Common myeloid progenitor, CD34-positive (primary cell): ENCODE results near the gene PPP1R3F.

Source experiments
- CTCF ChIA-PET: fragments of 350-600 bp; sonication (Branson Sonifier 250); formaldehyde crosslinking; loops from one replicate; lab custom pipeline; 2021; ENCODE audit warnings: antibody characterized with exemption; lab: Charles Lee
- POLR2A ChIA-PET: fragments of 350-600 bp; sonication (Branson Sonifier 250); formaldehyde crosslinking; loops from one replicate; lab custom pipeline; 2021; ENCODE audit warnings: antibody characterized with exemption; lab: Charles Lee
- DNase-seq, 3 donors: peaks; one replicate each; pipeline versions ENCODE4 v3.0.0 to v3.0.0-alpha.2; 2013
- H3K27ac ChIP-seq, 2 experiments: 1 replicate in 1 of 2; 2 replicates in 1 of 2; pipeline ENCODE4 v1.7.0; 2013; ENCODE audit warnings: inconsistent platforms in 2 of 2, low read length in 2 of 2, mild to moderate bottlenecking in 2 of 2, low read depth in 1 of 2, moderate library complexity in 1 of 2; ENCODE audit not compliant: severe bottlenecking in 2 of 2, insufficient read depth in 1 of 2, poor library complexity in 1 of 2
- H3K27me3 ChIP-seq, 5 experiments: replicated peaks in 2 of 5; 1 replicate in 3 of 5; 2 replicates in 2 of 5; pipeline versions ENCODE4 v1.6.1 to v1.7.0; 2013; ENCODE audit warnings: low read length in 4 of 5, mild to moderate bottlenecking in 2 of 5, moderate library complexity in 2 of 5, inconsistent platforms in 1 of 5; ENCODE audit not compliant: insufficient read depth in 5 of 5, control insufficient read depth in 4 of 5
- H3K36me3 ChIP-seq, 4 experiments: 1 replicate in 2 of 4; 2 replicates in 2 of 4; pipeline versions ENCODE4 v1.6.1 to v1.7.0; 2013; ENCODE audit warnings: low read length in 3 of 4, control low read depth in 1 of 4, mild to moderate bottlenecking in 1 of 4; ENCODE audit not compliant: control insufficient read depth in 4 of 4, insufficient read depth in 4 of 4
- H3K4me1 ChIP-seq, 4 experiments: 1 replicate in 3 of 4; 2 replicates in 1 of 4; pipeline versions ENCODE4 v1.6.1 to v1.7.1; 2013; ENCODE audit warnings: low read length in 3 of 4, mild to moderate bottlenecking in 3 of 4, control low read depth in 1 of 4, inconsistent platforms in 1 of 4, moderate library complexity in 1 of 4; ENCODE audit not compliant: control insufficient read depth in 4 of 4, insufficient read depth in 4 of 4; ENCODE audit errors: control extremely low read depth in 1 of 4
- H3K4me3 ChIP-seq, 7 experiments: 1 replicate in 4 of 7; 2 replicates in 3 of 7; pipeline versions ENCODE4 v1.5.1 to v1.7.0; 2013; ENCODE audit warnings: mild to moderate bottlenecking in 7 of 7, low read length in 6 of 7, moderate library complexity in 6 of 7, inconsistent platforms in 2 of 7, low read depth in 2 of 7, control low read depth in 1 of 7; ENCODE audit not compliant: insufficient read depth in 4 of 7, control insufficient read depth in 1 of 7; ENCODE audit errors: extremely low read depth in 1 of 7
- H3K9me3 ChIP-seq, 5 experiments: 1 replicate in 4 of 5; 2 replicates in 1 of 5; pipeline versions ENCODE4 v1.6.1 to v1.7.1; 2013; ENCODE audit warnings: low read length in 4 of 5, mild to moderate bottlenecking in 2 of 5, inconsistent platforms in 1 of 5, low read depth in 1 of 5, moderate library complexity in 1 of 5; ENCODE audit not compliant: control insufficient read depth in 4 of 5, insufficient read depth in 2 of 5; ENCODE audit errors: control extremely low read depth in 1 of 5
- WGBS: methylation state at CpG from one replicate; pipeline ENCODE4 v1.1.5; 2013; ENCODE audit not compliant: insufficient coverage; 5-methylcytosine and 5-hydroxymethylcytosine counted together

Gene PPP1R3F

DNA sequence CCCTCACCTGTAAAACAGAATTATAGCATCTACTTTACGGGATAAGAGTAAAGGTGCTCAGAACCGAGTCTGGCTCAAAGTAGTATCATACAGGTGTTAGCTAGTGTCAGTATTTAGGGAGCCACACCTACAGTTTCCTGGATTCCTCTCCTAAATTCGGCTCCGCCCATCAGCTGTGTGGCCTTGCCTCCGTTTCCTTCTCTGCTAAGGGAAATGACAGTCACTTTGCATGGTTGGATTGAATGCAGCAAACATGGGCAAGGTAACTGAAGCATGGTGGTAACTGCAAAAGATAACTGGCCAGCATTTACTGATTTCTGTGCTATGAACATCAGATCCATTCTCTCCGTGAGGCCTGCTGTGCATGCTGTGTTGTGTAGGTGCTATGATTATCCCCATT, 2.8 kb downstream of the PPP1R3F start:
- Histone ChIP-seq H3K27me3 (no peaks in the 10 kb centered on the region), H3K4me3 (peak overlapping the region in 1 of 7 experiments; percentile 42), H3K27ac (no peak overlapping the region), H3K4me1 (peaks cover 5 to 44% (median 25%) of the 10 kb centered on the region in 4 experiments), H3K36me3 (peaks cover 0 to 8% (median 2%) of the 10 kb centered on the region in 4 experiments), H3K9me3 (peaks cover 0 to 3% (median 0%) of the 10 kb centered on the region in 5 experiments)
- ChIA-PET CTCF (interaction anchor here (0.5 to 1.5 kb wide), 3 partner anchors 11 to 116 kb away, joined by 3 to 4 read pairs (median 3); no protein-coding TSS in a partner anchor), POLR2A (interaction anchor here (0.6 kb wide), 1 partner anchor 353 kb away, joined by 3 read pairs; the partner anchor contains the start of gene PIM2)
- no peak for DNase-seq
- 20% methylated on average over 1 of the region's 6 CpGs for WGBS

DNA sequence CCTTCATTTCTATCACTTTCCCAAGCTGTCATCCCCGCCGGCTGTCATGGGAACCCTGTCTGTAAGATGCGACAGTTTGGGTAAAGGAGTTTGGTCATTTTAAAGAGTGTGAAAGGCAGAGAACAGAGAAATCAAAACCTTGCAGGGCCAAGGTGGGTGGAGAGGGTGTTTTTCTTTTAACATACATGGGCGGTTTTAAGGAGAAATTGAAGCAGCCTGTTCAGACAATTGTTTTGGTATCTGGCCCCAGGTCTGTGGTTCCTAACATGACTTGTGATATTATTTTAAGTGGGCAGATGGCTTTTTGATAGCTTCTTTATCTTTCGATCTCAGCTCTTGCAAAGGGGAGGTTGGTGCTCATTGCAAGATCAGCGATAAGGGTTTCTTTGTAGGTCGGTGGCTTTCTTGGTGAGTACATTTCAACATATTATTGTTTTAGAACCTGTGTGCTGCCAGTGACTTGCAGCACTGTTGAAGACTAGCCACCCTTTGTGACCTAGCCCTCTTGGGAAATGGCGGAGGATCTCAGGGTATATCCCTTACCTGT, 3.7 kb downstream of the PPP1R3F start:
- H3K9me3 ChIP-seq, result peaks cover 0 to 3% (median 0%) of the 10 kb centered on the region in 5 experiments
- POLR2A ChIA-PET, result no interaction called here
- WGBS, result 68% methylated on average over 4 of the region's 8 CpGs
- DNase-seq, result peak; percentile 4 to 69 (median 54)
- peaks cover 5 to 42% (median 25%) of the 10 kb centered on the region in 4 experiments for H3K4me1 ChIP-seq
- CTCF ChIA-PET, result interaction anchor here (1.2 kb wide), 1 partner anchor 11 kb away, joined by 3 read pairs; no protein-coding TSS in a partner anchor
- no peak overlapping the region for H3K4me3 ChIP-seq
- peaks cover 0 to 8% (median 2%) of the 10 kb centered on the region in 4 experiments for H3K36me3 ChIP-seq
- H3K27ac ChIP-seq, result no peak overlapping the region
- H3K27me3 ChIP-seq, result no peaks in the 10 kb centered on the region

DNA sequence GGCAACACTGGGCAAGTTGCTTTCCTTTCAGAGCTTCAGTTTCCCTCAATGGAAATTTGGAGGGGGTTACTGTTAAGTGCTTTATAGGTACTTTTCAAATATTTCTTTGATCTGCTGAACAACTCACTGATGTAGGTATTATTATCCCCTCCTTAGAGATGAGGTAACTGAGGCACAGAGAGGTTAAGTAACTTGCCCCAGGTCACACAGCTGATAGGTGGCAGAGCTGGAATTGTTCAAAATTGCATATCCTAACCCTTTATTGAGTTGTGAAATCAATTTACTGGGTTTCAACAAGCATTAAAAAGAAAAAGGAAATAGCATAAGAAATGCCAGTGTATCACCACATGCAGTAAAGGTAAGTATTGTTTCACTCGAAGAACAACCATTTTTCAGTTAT, 6.6 kb downstream of the PPP1R3F start:
- H3K4me1 ChIP-seq, result peaks cover 0 to 26% (median 13%) of the 10 kb centered on the region in 4 experiments
- DNase-seq, result no peak
- H3K27me3 ChIP-seq, result no peaks in the 10 kb centered on the region
- WGBS, result 71% methylated on average over 1 of the region's 1 CpG
- ChIA-PET POLR2A (no interaction called here), CTCF (no interaction called here)
- H3K4me3 ChIP-seq, result no peak overlapping the region
- no peaks in the 10 kb centered on the region for H3K9me3 ChIP-seq
- peaks cover 0 to 8% (median 2%) of the 10 kb centered on the region in 4 experiments for H3K36me3 ChIP-seq
- H3K27ac ChIP-seq, result no peak overlapping the region

DNA sequence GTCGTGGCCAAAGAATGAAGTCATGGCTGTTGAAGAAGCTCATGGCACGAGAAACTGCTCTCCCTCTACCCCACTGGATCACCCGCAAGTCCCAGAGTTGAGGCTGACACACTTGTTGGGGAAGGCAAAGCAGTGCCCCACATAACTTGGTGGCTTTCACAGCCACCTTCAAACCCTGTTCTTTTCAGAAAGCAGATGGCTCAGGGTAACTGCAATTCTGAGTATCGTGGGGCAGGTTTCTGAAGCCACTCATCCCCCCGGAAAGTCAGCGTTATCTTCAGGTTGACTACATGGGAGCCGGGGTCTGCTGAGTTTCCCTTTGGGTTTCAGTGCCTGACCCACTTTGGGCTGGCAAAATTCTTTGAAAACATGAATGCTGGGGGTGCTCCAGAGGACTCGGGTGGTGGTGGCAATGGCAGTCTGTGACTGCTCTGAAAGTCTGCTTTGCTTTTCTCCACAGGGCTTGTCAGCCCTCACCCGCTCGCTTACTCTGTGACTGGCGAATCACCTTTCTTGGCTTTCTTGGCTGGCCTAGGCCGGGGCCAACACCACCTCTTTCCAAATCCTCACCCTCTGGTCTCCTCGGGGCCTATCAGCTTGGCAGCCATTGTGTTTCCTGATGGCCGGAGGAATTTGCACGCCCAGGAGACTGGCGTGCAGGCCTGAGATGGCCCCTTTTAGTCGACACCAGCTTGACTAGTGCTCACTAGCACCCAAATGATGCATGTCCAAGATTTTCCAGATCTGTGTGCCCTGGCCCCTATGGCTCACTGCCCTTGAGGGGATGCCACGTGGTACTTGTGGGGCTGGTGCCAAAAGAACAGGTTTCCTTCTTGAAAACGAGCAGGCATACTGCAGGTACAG, 7.3 kb downstream of the PPP1R3F start:
- no peak for DNase-seq
- CTCF ChIA-PET, result no interaction called here
- POLR2A ChIA-PET, result no interaction called here
- Histone ChIP-seq H3K27ac (no peak overlapping the region), H3K36me3 (peaks cover 0 to 3% (median 1%) of the 10 kb centered on the region in 4 experiments), H3K4me1 (peaks cover 0 to 19% (median 11%) of the 10 kb centered on the region in 4 experiments), H3K9me3 (no peaks in the 10 kb centered on the region), H3K4me3 (no peak overlapping the region), H3K27me3 (no peaks in the 10 kb centered on the region)
- WGBS, result 78% methylated on average over 17 of the region's 19 CpGs

DNA sequence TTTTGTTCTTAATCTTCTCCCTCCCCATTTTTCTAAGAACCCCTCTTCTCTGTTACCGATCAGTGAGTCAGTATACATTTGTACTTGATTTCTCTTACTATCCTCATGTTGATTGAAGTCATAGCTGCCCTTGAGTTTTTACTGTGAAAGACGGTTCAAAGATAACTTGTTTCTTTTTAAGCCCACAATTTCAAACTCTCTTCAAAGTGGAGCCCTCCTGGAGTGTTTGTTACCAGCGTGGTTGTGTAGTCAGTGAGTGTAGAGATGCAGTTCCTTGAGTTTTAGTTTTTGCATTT, 7.9 kb downstream of the PPP1R3F start:
- no peak overlapping the region for H3K4me3 ChIP-seq
- peaks cover 0 to 13% (median 6%) of the 10 kb centered on the region in 4 experiments for H3K4me1 ChIP-seq
- ChIA-PET CTCF (no interaction called here), POLR2A (no interaction called here)
- peaks cover 0 to 2% (median under 1%) of the 10 kb centered on the region in 4 experiments for H3K36me3 ChIP-seq
- H3K27ac ChIP-seq, result no peak overlapping the region
- 86% methylated on average over 2 of the region's 3 CpGs for WGBS
- no peaks in the 10 kb centered on the region for H3K9me3 ChIP-seq
- no peak for DNase-seq
- H3K27me3 ChIP-seq, result no peaks in the 10 kb centered on the region

DNA sequence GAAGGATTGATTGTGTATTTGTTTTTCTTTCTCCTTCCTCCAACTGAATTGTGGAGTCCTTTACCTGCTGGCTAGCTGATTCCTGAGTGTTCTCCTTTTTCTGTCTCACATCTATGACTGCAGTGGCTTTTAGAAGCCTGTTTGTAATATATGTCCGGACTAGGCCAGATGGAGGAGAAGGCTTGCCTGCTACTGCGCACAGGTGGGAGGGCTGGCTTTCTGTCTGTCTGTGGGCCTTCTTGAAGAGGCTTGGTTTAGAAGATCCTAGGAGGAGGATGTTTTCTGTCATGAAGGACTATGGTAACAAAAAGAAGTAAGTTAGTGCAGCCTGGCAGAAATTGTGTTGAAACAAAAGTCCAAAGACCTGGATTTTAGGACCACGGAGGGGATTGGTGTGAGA, 8.5 kb downstream of the PPP1R3F start:
- H3K27ac ChIP-seq, result no peak overlapping the region
- POLR2A ChIA-PET, result no interaction called here
- peaks cover 0 to 8% (median 4%) of the 10 kb centered on the region in 4 experiments for H3K4me1 ChIP-seq
- DNase-seq, result no peak
- H3K4me3 ChIP-seq, result no peak overlapping the region
- H3K36me3 ChIP-seq, result peaks cover 0 to 2% (median 0%) of the 10 kb centered on the region in 4 experiments
- CTCF ChIA-PET, result no interaction called here
- 94% methylated on average over 2 of the region's 3 CpGs for WGBS
- no peaks in the 10 kb centered on the region for H3K27me3 ChIP-seq
- H3K9me3 ChIP-seq, result no peaks in the 10 kb centered on the region

DNA sequence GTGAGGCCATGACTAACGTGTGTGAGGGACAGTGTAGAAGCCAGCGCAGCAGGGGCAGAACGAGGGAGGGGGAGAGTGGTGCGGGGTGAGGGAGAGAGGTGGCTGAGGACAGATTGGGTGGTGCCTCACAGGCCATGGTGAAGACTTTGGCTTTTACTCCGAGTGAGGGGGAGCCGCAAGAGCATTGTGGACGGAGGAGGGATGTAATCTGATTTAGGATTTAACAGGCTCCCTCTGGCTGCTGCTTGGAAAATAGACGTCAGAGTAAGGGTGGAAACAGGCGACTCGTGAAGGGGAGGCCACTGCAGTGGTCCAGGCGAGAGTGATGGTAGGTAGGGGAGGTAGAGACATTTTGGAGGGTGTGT, 13.0 kb downstream of the PPP1R3F start:
- H3K27ac ChIP-seq, result no peak overlapping the region
- H3K4me3 ChIP-seq, result no peak overlapping the region
- WGBS, result 79% methylated on average over 7 of the region's 11 CpGs
- no peak for DNase-seq
- ChIA-PET POLR2A (no interaction called here), CTCF (interaction anchor here (2.6 kb wide), 1 partner anchor 9 kb away, joined by 8 read pairs; no protein-coding TSS in a partner anchor)
- peaks cover 0 to 3% (median under 1%) of the 10 kb centered on the region in 4 experiments for H3K36me3 ChIP-seq
- peaks cover 0 to 2% (median 0%) of the 10 kb centered on the region in 4 experiments for H3K4me1 ChIP-seq
- peaks cover 0 to 6% (median 0%) of the 10 kb centered on the region in 5 experiments for H3K27me3 ChIP-seq
- no peaks in the 10 kb centered on the region for H3K9me3 ChIP-seq
